Omental fat pad (tissue), 4 donors: ENCODE results near the gene MYCN. TPM values are rescaled to one million over a fixed set of nuclear protein-coding genes. Genes with fewer than 3 reads are reported as not detected.

Experiments
- ATAC-seq: fragments of 150-250 bp; one replicate; pipeline ENCODE4 v1.9.1; 2016; ENCODE audit warnings: mild to moderate bottlenecking, moderate library complexity; ENCODE audit not compliant: low FRiP score
- DNase-seq: peaks from one replicate; pipeline ENCODE4 v3.0.0-alpha.2; 2019; ENCODE audit warnings: low spot score
- CTCF ChIP-seq, 3 donors: fragments of 450-650 bp; IDR thresholded peaks; one replicate each; pipeline ENCODE4 v1.5.1; 2016 to 2017; ENCODE audit warnings: antibody characterized with exemption in 3 of 3, mild to moderate bottlenecking in 3 of 3, moderate library complexity in 2 of 3
- total RNA-seq, 4 donors: library from RNA; depleted of rRNA; stranded (reverse); fragments of >200 nt; gene quantifications; one replicate each; pipeline ENCODE4 v1.1.0, GENCODE V29; 2016

The MYCN gene
- total RNA-seq, 4 donors from 2014 or later = 0.19 to 0.47 TPM; not detected in 2

- ATAC-seq = no peak
- TF ChIP-seq CTCF (IDR thresholded peaks at IDR 0.05) = no peak
- no peak for DNase-seq
These were observed 23.8 kb downstream of the MYCN start for GRCh38 chr2:15963977-15964670.

GRCh38 chr2:15964936-15965563 is 24.7 kb downstream of the MYCN start:
- ATAC-seq (no peak), DNase-seq (no peak)
- TF ChIP-seq CTCF (IDR thresholded peaks at IDR 0.05) = no peak

GRCh38 chr2:15965564-15966019 is 25.2 kb downstream of the MYCN start:
- no peak for TF ChIP-seq CTCF (IDR thresholded peaks at IDR 0.05)
- ATAC-seq (no peak), DNase-seq (no peak)

- DNase-seq (no peak), ATAC-seq (no peak)
- TF ChIP-seq CTCF (IDR thresholded peaks at IDR 0.05) = no peak
These were observed 27.3 kb downstream of the MYCN start for GRCh38 chr2:15967415-15968279.

- ATAC-seq (no peak), DNase-seq (no peak)
- no peak for TF ChIP-seq CTCF (IDR thresholded peaks at IDR 0.05)
These were observed 28.2 kb downstream of the MYCN start for GRCh38 chr2:15968280-15969178.

- no peak for ATAC-seq
- no peak for DNase-seq
- no peak for TF ChIP-seq CTCF (IDR thresholded peaks at IDR 0.05)
These were observed 28.9 kb downstream of the MYCN start for GRCh38 chr2:15969214-15969613.
